Lung (tissue), 12 donors: ENCODE data around the gene SPATA1. TPM values are rescaled to one million over a fixed set of nuclear protein-coding genes. Genes with fewer than 3 reads are reported as not detected.

ENCODE experiments used
- ATAC-seq: fragments of 200-7000 bp; cut with Tn5 transposase; one replicate; pipeline ENCODE4 v1.9.1; 2020; ENCODE audit warnings: moderate number of reproducible peaks; ENCODE audit not compliant: insufficient read depth, low FRiP score
- DNase-seq, 3 donors: peaks; one replicate each; pipeline ENCODE4 v3.0.0-alpha.2; 2013 to 2017
- H3K27ac ChIP-seq, 2 donors: one replicate each; pipeline ENCODE4 v1.5.1; 2013; ENCODE audit warnings: mild to moderate bottlenecking in 2 of 2, moderate library complexity in 2 of 2, control low read depth in 1 of 2, inconsistent platforms in 1 of 2, low read depth in 1 of 2, low read length in 1 of 2
- H3K27me3 ChIP-seq, 3 donors: one replicate each; pipeline ENCODE4 v1.5.1; 2013; ENCODE audit warnings: low read length in 2 of 3; ENCODE audit not compliant: control insufficient read depth in 3 of 3, insufficient read depth in 3 of 3
- H3K36me3 ChIP-seq, 4 donors: one replicate each; pipeline ENCODE4 v1.5.1; 2013; ENCODE audit warnings: low read length in 4 of 4, mild to moderate bottlenecking in 1 of 4, moderate library complexity in 1 of 4; ENCODE audit not compliant: control insufficient read depth in 4 of 4, insufficient read depth in 4 of 4
- H3K4me1 ChIP-seq, 5 donors: one replicate each; pipeline ENCODE4 v1.5.1; 2013; ENCODE audit warnings: low read length in 5 of 5, mild to moderate bottlenecking in 2 of 5, moderate library complexity in 1 of 5; ENCODE audit not compliant: control insufficient read depth in 5 of 5, insufficient read depth in 5 of 5
- H3K4me3 ChIP-seq: one replicate; pipeline ENCODE4 v1.5.1; 2013; ENCODE audit warnings: mild to moderate bottlenecking, control low read depth, moderate library complexity
- H3K9ac ChIP-seq, 2 donors: one replicate each; pipeline ENCODE4 v1.5.1; 2013; ENCODE audit warnings: low read length in 2 of 2, control low read depth in 1 of 2; ENCODE audit not compliant: insufficient read depth in 1 of 2
- H3K9me3 ChIP-seq, 4 donors: one replicate each; pipeline ENCODE4 v1.5.1; 2013; ENCODE audit warnings: low read length in 3 of 4, mild to moderate bottlenecking in 1 of 4, moderate library complexity in 1 of 4; ENCODE audit not compliant: control insufficient read depth in 4 of 4, insufficient read depth in 3 of 4
- CTCF ChIP-seq: IDR thresholded peaks from 2 replicates; pipeline ENCODE4 v1.5.1; 2012; ENCODE audit warnings: mild to moderate bottlenecking; ENCODE audit errors: control extremely low read depth, extremely low read depth
- WGBS, 2 donors: extraction: QIAGEN DNeasy Blood & Tissue Kit; methylation state at CpG; one replicate each; pipeline ENCODE4 v1.1.7; 2013; 5-methylcytosine and 5-hydroxymethylcytosine counted together
- polyA plus RNA-seq, 2 donors: library from polyadenylated mRNA; stranded (reverse); fragments of 200-250 nt; gene quantifications; one replicate each; pipeline ENCODE4 v1.2.1, GENCODE V29; 2013
- total RNA-seq, 2 donors: library from RNA; depleted of rRNA in 1 of 2; stranded (reverse); fragments of >200 nt in 1 of 2; gene quantifications; one replicate each; pipeline ENCODE4 v1.2.1, GENCODE V29; 2014 to 2021
- donor health status: control.
- donor health status: control.
- donor health status: Bipolar disorder and iron deficiency.
- donor health status: healthy.
- donor health status: DM: yes; HTN: yes; CAD: no.

Gene SPATA1
- total and polyA plus RNA-seq, 4 donors, result 0.71 to 3.9 (median 2.4) TPM

GRCh38 chr1:84492726-84493125 lies 13.5 kb upstream of the SPATA1 start:
- Histone ChIP-seq H3K9ac (no peak overlapping the region), H3K27ac (no peak overlapping the region), H3K36me3 (peaks cover 12 to 49% (median 29%) of the 10 kb centered on the region in 4 donors), H3K27me3 (no peaks in the 10 kb centered on the region), H3K9me3 (no peaks in the 10 kb centered on the region), H3K4me1 (peaks cover 0 to 6% (median 0%) of the 10 kb centered on the region in 5 donors), H3K4me3 (no peak overlapping the region)
- DNase-seq (no peak), ATAC-seq (no peak)
- TF ChIP-seq CTCF, result no peak
- WGBS, 2 donors, result 67 to 92% methylated on average over 1 of the region's 1 CpG

GRCh38 chr1:84493747-84494146 lies 12.4 kb upstream of the SPATA1 start:
- H3K36me3 ChIP-seq, result peaks cover 12 to 59% (median 32%) of the 10 kb centered on the region in 4 donors
- H3K27me3 ChIP-seq, result no peaks in the 10 kb centered on the region
- no peak overlapping the region for H3K27ac ChIP-seq
- H3K9me3 ChIP-seq, result no peaks in the 10 kb centered on the region
- ATAC-seq, result no peak
- no peak for TF ChIP-seq CTCF
- WGBS, 2 donors, result 68 to 77% methylated on average over 1 of the region's 1 CpG
- peaks cover 0 to 6% (median 0%) of the 10 kb centered on the region in 5 donors for H3K4me1 ChIP-seq
- no peak overlapping the region for H3K9ac ChIP-seq
- no peak for DNase-seq
- no peak overlapping the region for H3K4me3 ChIP-seq

- Histone ChIP-seq H3K9ac (no peak overlapping the region), H3K27ac (no peak overlapping the region), H3K27me3 (no peaks in the 10 kb centered on the region), H3K36me3 (peaks cover 8 to 64% (median 27%) of the 10 kb centered on the region in 4 donors), H3K4me1 (peaks cover 0 to 10% (median 0%) of the 10 kb centered on the region in 5 donors), H3K4me3 (no peak overlapping the region), H3K9me3 (no peaks in the 10 kb centered on the region)
- no peak for TF ChIP-seq CTCF
- whole genome bisulfite sequencing, 2 donors, result 91 to 93% methylated on average over 3 of the region's 3 CpGs
- DNase-seq (no peak), ATAC-seq (no peak)
Observed at GRCh38 chr1:84496498-84496897, 9.7 kb upstream of the SPATA1 start.
